Activated gamma-delta T cell treated with Interleukin-2 at 50 U/mL for 16 hours (primary cell): ENCODE measurements around the gene CHRNA7.
"Not testable (repeated sequence)": the region's sequence is repeated elsewhere in the genome, so short reads cannot be mapped to it uniquely, and the experiment has no call there.

Source experiments
- DNase-seq: peaks from one replicate; pipeline ENCODE4 v3.0.0-alpha.2; 2020

CHRNA7 gene

GRCh38 chr15:32122013-32122412, 91.7 kb downstream of the CHRNA7 start:
- no peak for DNase-seq

- no peak for DNase-seq
Observed at GRCh38 chr15:32123473-32123872, 93.2 kb downstream of the CHRNA7 start.

- DNase-seq, result no peak
Observed at GRCh38 chr15:32124726-32125125, 94.4 kb downstream of the CHRNA7 start.

GRCh38 chr15:32125595-32125994, 95.3 kb downstream of the CHRNA7 start:
- no peak for DNase-seq

- no peak for DNase-seq
Observed at GRCh38 chr15:32129815-32130214, 99.5 kb downstream of the CHRNA7 start.

GRCh38 chr15:32130823-32131222, 100.5 kb downstream of the CHRNA7 start:
- DNase-seq, result no peak

GRCh38 chr15:32131803-32132202, 101.5 kb downstream of the CHRNA7 start:
- no peak for DNase-seq

GRCh38 chr15:32132859-32133258, 102.5 kb downstream of the CHRNA7 start:
- no peak for DNase-seq

GRCh38 chr15:32134842-32135241, 104.5 kb downstream of the CHRNA7 start:
- no peak for DNase-seq

GRCh38 chr15:32135335-32135734, 105.0 kb downstream of the CHRNA7 start:
- DNase-seq, result no peak

- not testable (repeated sequence) for DNase-seq
Observed at GRCh38 chr15:32145512-32145911, 115.2 kb downstream of the CHRNA7 start.

GRCh38 chr15:32148833-32149555, 118.7 kb downstream of the CHRNA7 start:
- DNase-seq, result no peak

GRCh38 chr15:32152574-32152973, 122.3 kb downstream of the CHRNA7 start:
- DNase-seq, result no peak

GRCh38 chr15:32153868-32154623, 123.7 kb downstream of the CHRNA7 start:
- not testable (repeated sequence) for DNase-seq

GRCh38 chr15:32162143-32162542, 131.8 kb downstream of the CHRNA7 start:
- DNase-seq, result not testable (repeated sequence)

GRCh38 chr15:32164065-32164464, 133.8 kb downstream of the CHRNA7 start:
- not testable (repeated sequence) for DNase-seq

- DNase-seq, result not testable (repeated sequence)
Observed at GRCh38 chr15:32164747-32165146, 134.4 kb downstream of the CHRNA7 start.

- not testable (repeated sequence) for DNase-seq
Observed at GRCh38 chr15:32165775-32166174, 135.5 kb downstream of the CHRNA7 start.

GRCh38 chr15:32166270-32166669, 136.0 kb downstream of the CHRNA7 start:
- DNase-seq, result not testable (repeated sequence)

GRCh38 chr15:32167913-32168312, 137.6 kb downstream of the CHRNA7 start:
- not testable (repeated sequence) for DNase-seq

- not testable (repeated sequence) for DNase-seq
Observed at GRCh38 chr15:32180579-32180978, 150.3 kb downstream of the CHRNA7 start.

GRCh38 chr15:32193780-32194179, 163.5 kb downstream of the CHRNA7 start:
- DNase-seq, result not testable (repeated sequence)

GRCh38 chr15:32196206-32196605, 165.9 kb downstream of the CHRNA7 start:
- not testable (repeated sequence) for DNase-seq

- not testable (repeated sequence) for DNase-seq
Observed at GRCh38 chr15:32198938-32199337, 168.6 kb downstream of the CHRNA7 start.
